ENCODE measurements around the gene LHFPL4.

- TF ChIP-seq CTCF (IDR thresholded peaks at IDR 0.05) (no peak), EZH2 (IDR thresholded peaks at IDR 0.05) (no peak)
Measured at GRCh38 chr3:9507586-9508578, 45.7 kb downstream of the LHFPL4 start.

All from neural progenitor cell (in vitro differentiated cells).